ENCODE measurements around the gene PLA2G7.

DNA sequence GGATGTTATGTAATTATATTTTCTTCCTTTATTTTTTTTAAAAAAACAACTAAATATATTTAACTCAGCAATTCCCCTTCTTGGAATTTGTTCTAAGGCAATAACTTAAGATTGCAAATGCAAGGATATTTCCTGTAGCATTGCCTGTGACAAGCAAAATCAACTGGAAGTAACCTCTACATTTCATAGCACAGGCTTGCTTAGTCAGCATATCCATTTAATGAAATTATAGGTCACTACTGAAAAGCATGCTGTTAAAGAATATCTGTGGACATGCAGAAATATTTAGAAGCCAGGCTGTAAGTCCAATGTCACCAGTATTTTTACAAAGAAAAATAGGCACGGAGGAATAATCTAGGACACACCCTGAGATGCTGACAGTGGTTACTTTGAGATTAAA, 49.4 kb upstream of the PLA2G7 start:
- TF ChIP-seq, protein P1, sequence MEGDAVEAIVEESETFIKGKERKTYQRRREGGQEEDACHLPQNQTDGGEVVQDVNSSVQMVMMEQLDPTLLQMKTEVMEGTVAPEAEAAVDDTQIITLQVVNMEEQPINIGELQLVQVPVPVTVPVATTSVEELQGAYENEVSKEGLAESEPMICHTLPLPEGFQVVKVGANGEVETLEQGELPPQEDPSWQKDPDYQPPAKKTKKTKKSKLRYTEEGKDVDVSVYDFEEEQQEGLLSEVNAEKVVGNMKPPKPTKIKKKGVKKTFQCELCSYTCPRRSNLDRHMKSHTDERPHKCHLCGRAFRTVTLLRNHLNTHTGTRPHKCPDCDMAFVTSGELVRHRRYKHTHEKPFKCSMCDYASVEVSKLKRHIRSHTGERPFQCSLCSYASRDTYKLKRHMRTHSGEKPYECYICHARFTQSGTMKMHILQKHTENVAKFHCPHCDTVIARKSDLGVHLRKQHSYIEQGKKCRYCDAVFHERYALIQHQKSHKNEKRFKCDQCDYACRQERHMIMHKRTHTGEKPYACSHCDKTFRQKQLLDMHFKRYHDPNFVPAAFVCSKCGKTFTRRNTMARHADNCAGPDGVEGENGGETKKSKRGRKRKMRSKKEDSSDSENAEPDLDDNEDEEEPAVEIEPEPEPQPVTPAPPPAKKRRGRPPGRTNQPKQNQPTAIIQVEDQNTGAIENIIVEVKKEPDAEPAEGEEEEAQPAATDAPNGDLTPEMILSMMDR (IDR thresholded peaks at IDR 0.05): no peak
- TF ChIP-seq POLR2A (IDR thresholded peaks at IDR 0.05): no peak
